HTR-8/SVneo (cell line): ENCODE data around the gene TEDC2.
"Not testable (repeated sequence)": the region's sequence is repeated elsewhere in the genome, so short reads cannot be mapped to it uniquely, and the experiment has no call there.

Experiments
- DNase-seq: peaks from one replicate; pipeline ENCODE4 v3.0.0; 2011; ENCODE audit warnings: low spot score, mixed read lengths; ENCODE audit not compliant: insufficient read length
- FAIRE-seq: peaks from 2 replicates; lab custom pipeline; 2011; peaks lifted over from hg19 to GRCh38; lab: Jason Lieb, UNC

The TEDC2 gene

GRCh38 chr16:2436110-2436509 is 23.8 kb upstream of the TEDC2 start:
- FAIRE-seq (no peak), DNase-seq (no peak)

GRCh38 chr16:2437032-2437790 is 22.7 kb upstream of the TEDC2 start:
- FAIRE-seq (peak; percentile 13), DNase-seq (no peak)

- FAIRE-seq (no peak), DNase-seq (no peak)
These were observed 21.8 kb upstream of the TEDC2 start for GRCh38 chr16:2438121-2438520.

- no peak for FAIRE-seq
- DNase-seq = no peak
These were observed 20.3 kb upstream of the TEDC2 start for GRCh38 chr16:2439598-2439997.

DNA sequence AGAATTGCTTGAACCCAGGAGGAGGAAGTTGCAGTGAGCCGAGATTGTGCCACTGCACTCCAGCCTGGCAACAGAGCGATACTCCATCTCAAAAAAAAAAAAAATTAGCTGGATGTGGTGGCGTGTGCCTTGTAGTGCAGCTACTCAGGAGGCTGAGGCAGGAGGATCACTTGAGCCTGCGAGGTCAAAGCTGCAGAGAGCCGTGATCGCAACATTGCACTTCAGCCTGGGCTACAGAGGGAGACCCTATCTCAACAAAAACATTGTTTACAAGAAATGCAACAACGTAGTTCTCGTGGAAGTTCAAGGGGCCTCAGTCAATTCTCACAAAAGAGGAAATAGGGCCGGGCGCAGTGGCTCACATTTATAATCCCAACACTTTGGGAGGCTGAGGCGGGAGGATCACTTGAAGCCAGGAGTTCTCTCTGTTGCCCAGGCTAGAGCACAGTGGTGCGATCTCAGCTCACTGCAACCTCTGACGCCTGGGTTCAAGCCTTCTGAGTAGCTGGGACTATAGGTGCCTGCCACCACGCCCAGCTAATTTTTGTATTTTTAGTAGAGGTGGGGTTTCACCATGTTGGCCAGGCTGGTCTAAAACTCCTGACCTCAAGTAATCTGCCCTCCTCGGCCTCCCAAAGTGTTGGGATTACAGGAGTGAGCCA is 18.6 kb upstream of the TEDC2 start:
- DNase-seq, FAIRE-seq: not testable (repeated sequence)

GRCh38 chr16:2443555-2443954 is 16.4 kb upstream of the TEDC2 start:
- DNase-seq = no peak
- no peak for FAIRE-seq

- DNase-seq (no peak), FAIRE-seq (no peak)
These were observed 11.9 kb upstream of the TEDC2 start for GRCh38 chr16:2447920-2448583.

DNA sequence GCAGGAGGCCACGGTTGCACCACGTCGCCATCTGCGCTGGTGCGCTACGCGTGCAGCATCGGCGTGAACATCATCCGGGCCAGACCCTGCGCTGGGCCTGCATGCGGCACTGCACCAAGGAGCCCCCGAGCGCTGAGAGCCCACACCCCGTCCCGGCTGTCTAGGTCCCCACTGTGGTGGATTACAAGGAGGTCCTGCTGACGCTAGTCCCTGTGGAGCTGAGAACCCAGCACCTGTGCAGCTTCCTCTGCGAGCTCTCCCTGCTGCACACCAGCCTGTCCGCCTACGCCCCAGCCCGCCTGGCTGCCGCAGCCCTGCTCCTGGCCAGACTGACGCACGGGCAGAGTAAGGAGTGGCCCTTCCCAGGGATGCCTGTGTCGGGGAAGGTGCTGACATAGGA is 10.8 kb upstream of the TEDC2 start:
- DNase-seq (no peak), FAIRE-seq (no peak)

GRCh38 chr16:2450535-2450934 is 9.4 kb upstream of the TEDC2 start:
- FAIRE-seq = no peak
- DNase-seq = no peak

- no peak for FAIRE-seq
- DNase-seq = no peak
These were observed 8.9 kb upstream of the TEDC2 start for GRCh38 chr16:2450975-2451381.

DNA sequence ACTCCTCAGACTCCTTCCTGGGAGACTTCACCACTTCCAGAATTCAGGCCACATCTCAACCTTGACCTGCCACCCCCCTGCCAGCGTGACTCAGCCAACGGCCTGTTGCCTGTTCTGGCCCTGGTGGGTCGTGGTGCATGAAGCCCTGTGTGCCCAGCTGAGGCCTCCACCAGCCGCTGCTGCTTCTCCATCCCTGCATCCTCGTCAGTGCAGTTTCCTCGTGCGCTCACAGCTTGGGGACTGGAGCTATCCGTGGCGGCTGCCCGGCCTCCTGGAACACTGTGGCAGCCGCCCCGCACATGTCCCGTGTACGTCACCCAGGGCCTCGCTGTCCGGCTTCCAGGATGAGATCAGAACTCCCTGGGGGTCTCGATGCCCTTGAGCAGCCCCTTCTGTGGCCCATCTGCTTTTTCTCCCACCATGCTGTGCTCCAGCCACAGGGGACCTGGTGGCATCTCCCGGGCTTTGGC is 8.0 kb upstream of the TEDC2 start:
- no peak for DNase-seq
- no peak for FAIRE-seq

- peak; percentile 69 for FAIRE-seq
- DNase-seq = no peak
These were observed 7.3 kb upstream of the TEDC2 start for GRCh38 chr16:2452650-2453049.

DNA sequence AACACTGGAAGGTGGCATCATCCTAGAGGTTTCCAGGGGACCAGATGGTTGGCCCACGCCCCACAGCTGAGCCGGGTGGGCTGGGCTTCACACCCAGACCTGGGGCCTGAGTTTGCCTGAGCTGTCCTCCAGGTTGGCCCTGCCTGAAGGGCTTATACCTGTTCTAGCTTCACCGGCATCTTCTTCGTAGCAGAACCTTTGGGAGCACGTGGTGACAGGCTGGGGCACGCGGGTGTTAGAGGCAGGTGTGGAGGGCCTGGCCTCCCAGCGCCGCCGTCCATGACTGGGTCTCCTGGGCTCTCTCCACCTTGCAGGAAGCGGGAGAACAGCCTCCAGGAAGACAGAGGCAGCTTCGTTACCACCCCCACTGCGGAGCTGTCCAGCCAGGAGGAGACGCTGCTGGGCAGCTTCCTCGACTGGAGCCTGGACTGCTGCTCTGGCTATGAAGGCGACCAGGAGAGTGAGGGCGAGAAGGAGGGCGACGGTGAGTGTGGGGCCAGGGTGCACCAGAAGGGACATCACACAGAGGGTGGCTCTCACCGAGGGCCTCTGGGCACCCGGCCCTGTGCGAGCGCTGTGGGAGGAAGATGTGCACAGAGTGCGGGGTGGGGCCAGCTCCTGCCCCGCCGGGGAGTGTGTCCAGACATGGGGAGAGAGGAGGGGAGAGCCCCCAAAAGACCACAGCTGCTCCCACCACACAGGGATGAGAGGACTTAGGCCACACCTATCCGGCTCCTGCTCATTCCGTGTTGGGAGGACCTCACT is 4.6 kb upstream of the TEDC2 start:
- DNase-seq (no peak), FAIRE-seq (no peak)

DNA sequence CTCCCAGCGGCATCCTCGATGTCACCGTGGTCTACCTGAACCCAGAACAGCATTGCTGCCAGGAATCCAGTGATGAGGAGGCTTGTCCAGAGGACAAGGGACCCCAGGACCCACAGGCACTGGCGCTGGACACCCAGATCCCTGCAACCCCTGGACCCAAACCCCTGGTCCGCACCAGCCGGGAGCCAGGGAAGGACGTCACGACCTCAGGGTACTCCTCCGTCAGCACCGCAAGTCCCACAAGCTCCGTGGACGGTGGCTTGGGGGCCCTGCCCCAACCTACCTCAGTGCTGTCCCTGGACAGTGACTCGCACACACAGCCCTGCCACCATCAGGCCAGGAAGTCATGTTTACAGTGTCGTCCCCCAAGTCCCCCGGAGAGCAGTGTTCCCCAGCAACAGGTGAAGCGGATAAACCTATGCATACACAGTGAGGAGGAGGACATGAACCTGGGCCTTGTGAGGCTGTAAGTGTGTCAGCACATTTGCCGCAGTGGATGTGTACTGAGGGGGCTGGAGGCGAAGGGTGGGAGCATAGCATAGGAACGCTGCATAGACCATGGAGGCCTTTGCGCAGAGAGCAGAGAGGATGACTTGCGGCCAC is 3.3 kb upstream of the TEDC2 start:
- DNase-seq (no peak), FAIRE-seq (no peak)

GRCh38 chr16:2457267-2457666 is 2.6 kb upstream of the TEDC2 start:
- DNase-seq (no peak), FAIRE-seq (no peak)

DNA sequence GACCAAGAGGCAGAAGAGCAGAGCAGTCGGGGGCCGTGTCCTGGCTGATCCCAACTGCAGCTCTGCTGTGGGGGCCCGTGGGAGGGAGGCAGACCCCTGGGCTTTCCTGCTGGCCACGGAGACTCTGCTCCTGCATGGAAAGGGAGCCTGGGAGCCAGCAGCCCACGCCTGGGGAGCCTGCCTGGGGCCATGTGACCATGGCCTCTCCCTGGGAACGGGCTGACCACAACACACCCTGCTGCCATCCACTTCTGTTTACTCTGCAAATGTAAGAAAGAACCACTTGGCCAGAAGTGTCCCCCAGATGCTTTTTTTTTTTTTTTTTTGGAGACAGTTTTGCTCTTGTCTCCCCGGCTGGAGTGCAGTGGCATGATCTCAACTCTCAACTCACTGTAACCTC is 2.0 kb upstream of the TEDC2 start:
- FAIRE-seq = no peak

GRCh38 chr16:2458887-2459646 is 842 bp upstream of the TEDC2 start:
- no peak for DNase-seq

More for the DNA sequence above, 2.0 kb upstream of the TEDC2 start:
- DNase-seq = no peak

GRCh38 chr16:2460391-2460713 is 443 bp downstream of the TEDC2 start:
- DNase-seq (no peak), FAIRE-seq (no peak)

More at GRCh38 chr16:2458887-2459646, 842 bp upstream of the TEDC2 start:
- FAIRE-seq = no peak

DNA sequence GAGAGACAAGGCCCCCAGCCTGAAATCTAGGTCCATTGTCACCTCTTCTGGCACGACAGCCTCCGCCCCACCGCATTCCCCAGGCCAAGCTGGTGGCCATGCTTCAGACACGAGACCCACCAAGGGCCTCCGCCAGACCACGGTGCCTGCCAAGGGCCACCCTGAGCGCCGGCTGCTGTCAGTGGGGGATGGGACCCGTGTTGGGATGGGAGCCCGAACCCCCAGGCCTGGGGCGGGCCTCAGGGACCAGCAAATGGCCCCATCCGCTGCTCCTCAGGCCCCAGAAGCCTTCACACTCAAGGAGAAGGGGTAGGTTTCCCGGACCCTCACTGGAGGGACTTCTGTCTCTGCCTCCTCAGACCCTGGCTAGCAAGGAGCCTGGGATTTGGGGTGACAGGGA is 1.0 kb downstream of the TEDC2 start:
- FAIRE-seq = no peak
- no peak for DNase-seq
